ENCODE data around the gene CMTM7.
A peak's percentile ranks its signal among the peaks of the same experiment; 100 is the strongest.

CMTM7 gene

GRCh38 chr3:32410367-32411246 is 19.0 kb downstream of the CMTM7 start:
- H3K27me3 ChIP-seq (ENCODE audit: insufficient read depth, poor library complexity, severe bottlenecking) = no peaks in the 10 kb centered on the region
- peak in 1 of 2 experiments; percentile 40 for DNase-seq (ENCODE audit: low read depth in 1 of 2, low spot score in 1 of 2)
- no peak overlapping the region for H3K4me3 ChIP-seq (replicated peaks; ENCODE audit: insufficient read depth, low read length)
- H3K27ac ChIP-seq (replicated peaks) = peak overlapping the region; percentile 85
- no peak for TF ChIP-seq POLR2AphosphoS5 (IDR thresholded peaks at IDR 0.05; ENCODE audit: low read depth)
- TF ChIP-seq, protein P1, sequence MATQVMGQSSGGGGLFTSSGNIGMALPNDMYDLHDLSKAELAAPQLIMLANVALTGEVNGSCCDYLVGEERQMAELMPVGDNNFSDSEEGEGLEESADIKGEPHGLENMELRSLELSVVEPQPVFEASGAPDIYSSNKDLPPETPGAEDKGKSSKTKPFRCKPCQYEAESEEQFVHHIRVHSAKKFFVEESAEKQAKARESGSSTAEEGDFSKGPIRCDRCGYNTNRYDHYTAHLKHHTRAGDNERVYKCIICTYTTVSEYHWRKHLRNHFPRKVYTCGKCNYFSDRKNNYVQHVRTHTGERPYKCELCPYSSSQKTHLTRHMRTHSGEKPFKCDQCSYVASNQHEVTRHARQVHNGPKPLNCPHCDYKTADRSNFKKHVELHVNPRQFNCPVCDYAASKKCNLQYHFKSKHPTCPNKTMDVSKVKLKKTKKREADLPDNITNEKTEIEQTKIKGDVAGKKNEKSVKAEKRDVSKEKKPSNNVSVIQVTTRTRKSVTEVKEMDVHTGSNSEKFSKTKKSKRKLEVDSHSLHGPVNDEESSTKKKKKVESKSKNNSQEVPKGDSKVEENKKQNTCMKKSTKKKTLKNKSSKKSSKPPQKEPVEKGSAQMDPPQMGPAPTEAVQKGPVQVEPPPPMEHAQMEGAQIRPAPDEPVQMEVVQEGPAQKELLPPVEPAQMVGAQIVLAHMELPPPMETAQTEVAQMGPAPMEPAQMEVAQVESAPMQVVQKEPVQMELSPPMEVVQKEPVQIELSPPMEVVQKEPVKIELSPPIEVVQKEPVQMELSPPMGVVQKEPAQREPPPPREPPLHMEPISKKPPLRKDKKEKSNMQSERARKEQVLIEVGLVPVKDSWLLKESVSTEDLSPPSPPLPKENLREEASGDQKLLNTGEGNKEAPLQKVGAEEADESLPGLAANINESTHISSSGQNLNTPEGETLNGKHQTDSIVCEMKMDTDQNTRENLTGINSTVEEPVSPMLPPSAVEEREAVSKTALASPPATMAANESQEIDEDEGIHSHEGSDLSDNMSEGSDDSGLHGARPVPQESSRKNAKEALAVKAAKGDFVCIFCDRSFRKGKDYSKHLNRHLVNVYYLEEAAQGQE (IDR thresholded peaks at IDR 0.05; ENCODE audit: insufficient replicate concordance, low read depth) = no peak
- TF ChIP-seq CTCF (IDR thresholded peaks at IDR 0.05; ENCODE audit: insufficient read depth, low read length) = no peak
- TF ChIP-seq SPI1 (IDR thresholded peaks at IDR 0.05; ENCODE audit: borderline replicate concordance, low read depth) = no peak

DNA sequence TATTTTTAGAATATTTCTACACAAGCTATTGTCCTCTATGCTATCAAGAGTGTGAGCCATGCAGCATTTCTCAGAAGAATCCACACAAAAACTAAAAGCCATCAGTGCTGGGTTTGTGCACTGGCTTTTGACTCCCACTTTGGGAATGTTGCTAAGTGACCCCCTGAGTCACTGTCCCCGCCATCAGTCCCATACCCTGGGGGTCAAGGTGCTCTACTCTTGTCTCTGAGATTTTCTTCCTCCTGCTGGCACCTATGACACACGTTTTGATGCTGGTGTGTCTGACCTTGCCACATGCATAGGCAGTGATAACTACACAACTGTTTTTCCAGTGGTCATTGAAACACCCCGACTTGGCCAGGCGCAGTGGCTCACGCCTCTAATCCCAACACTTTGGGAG is 19.8 kb downstream of the CMTM7 start:
- Histone ChIP-seq H3K4me3 (replicated peaks; ENCODE audit: insufficient read depth, low read length) (no peak overlapping the region), H3K27me3 (ENCODE audit: insufficient read depth, poor library complexity, severe bottlenecking) (no peaks in the 10 kb centered on the region), H3K27ac (replicated peaks) (0 out of 2 replicates have a peak overlapping the region, but pooled peaks have one; percentile 12)
- DNase-seq (ENCODE audit: low read depth in 1 of 2, low spot score in 1 of 2) = no peak
- TF ChIP-seq SPI1 (IDR thresholded peaks at IDR 0.05; ENCODE audit: borderline replicate concordance, low read depth) (no peak), GABPA (IDR thresholded peaks at IDR 0.05; ENCODE audit: low read depth) (no peak), POLR2AphosphoS5 (IDR thresholded peaks at IDR 0.05; ENCODE audit: low read depth) (no peak), CTCF (IDR thresholded peaks at IDR 0.05; ENCODE audit: insufficient read depth, low read length) (no peak)
- TF ChIP-seq, protein P1 (IDR thresholded peaks at IDR 0.05; ENCODE audit: insufficient replicate concordance, low read depth) = no peak

DNA sequence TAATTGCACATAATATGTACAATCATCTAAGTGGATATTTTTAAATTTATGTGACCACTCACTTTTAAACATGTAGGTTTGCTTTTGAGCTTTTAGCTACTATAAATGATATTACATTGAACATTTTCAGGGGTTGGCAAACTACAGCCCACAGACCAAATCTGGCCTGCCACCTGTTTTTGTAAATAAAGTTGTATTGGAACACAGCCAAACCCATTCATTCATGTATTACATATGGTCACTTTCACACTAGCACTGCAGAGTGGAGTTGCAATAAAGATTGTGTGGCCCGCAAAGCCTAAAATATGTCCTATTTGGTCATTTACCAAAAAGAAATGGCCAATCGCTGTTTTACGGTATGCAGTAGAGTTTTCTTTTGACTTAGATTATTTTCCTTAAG is 21.2 kb downstream of the CMTM7 start:
- DNase-seq (ENCODE audit: low read depth in 1 of 2, low spot score in 1 of 2) = no peak
- H3K27ac ChIP-seq (replicated peaks) = no peak overlapping the region
- TF ChIP-seq, protein P1 (IDR thresholded peaks at IDR 0.05; ENCODE audit: insufficient replicate concordance, low read depth) = no peak
- TF ChIP-seq GABPA (IDR thresholded peaks at IDR 0.05; ENCODE audit: low read depth) (no peak), CTCF (IDR thresholded peaks at IDR 0.05; ENCODE audit: insufficient read depth, low read length) (no peak), SPI1 (IDR thresholded peaks at IDR 0.05; ENCODE audit: borderline replicate concordance, low read depth) (no peak), POLR2AphosphoS5 (IDR thresholded peaks at IDR 0.05; ENCODE audit: low read depth) (no peak)
- no peaks in the 10 kb centered on the region for H3K27me3 ChIP-seq (ENCODE audit: insufficient read depth, poor library complexity, severe bottlenecking)
- no peak overlapping the region for H3K4me3 ChIP-seq (replicated peaks; ENCODE audit: insufficient read depth, low read length)
